Liver (tissue), 9 donors: ENCODE measurements around the gene SCN3A. TPM values are rescaled to one million over a fixed set of nuclear protein-coding genes. Genes with fewer than 3 reads are reported as not detected.

ENCODE experiments used
- DNase-seq: peaks from one replicate; pipeline ENCODE4 v3.0.0-alpha.2; 2017; ENCODE audit warnings: low spot score
- H3K27ac ChIP-seq, 2 donors: one replicate each; pipeline ENCODE4 v1.7.0; 2013; ENCODE audit warnings: inconsistent platforms in 2 of 2, low read length in 2 of 2, control low read depth in 1 of 2, low read depth in 1 of 2, mild to moderate bottlenecking in 1 of 2
- H3K27me3 ChIP-seq, 4 donors: one replicate each; pipeline versions ENCODE4 v1.6.1 to v1.7.0; 2013; ENCODE audit warnings: low read length in 3 of 4, inconsistent platforms in 1 of 4, mild to moderate bottlenecking in 1 of 4, moderate library complexity in 1 of 4; ENCODE audit not compliant: control insufficient read depth in 4 of 4, insufficient read depth in 4 of 4
- H3K36me3 ChIP-seq, 4 donors: one replicate each; pipeline versions ENCODE4 v1.6.1 to v1.7.0; 2013; ENCODE audit warnings: low read length in 3 of 4, mild to moderate bottlenecking in 3 of 4, low read depth in 1 of 4, moderate library complexity in 1 of 4; ENCODE audit not compliant: control insufficient read depth in 4 of 4, insufficient read depth in 3 of 4
- H3K4me1 ChIP-seq, 4 donors: one replicate each; pipeline versions ENCODE4 v1.6.1 to v1.7.0; 2013; ENCODE audit warnings: low read length in 3 of 4, mild to moderate bottlenecking in 3 of 4, moderate library complexity in 1 of 4; ENCODE audit not compliant: control insufficient read depth in 4 of 4, insufficient read depth in 4 of 4
- H3K4me3 ChIP-seq, 3 donors: one replicate each; pipeline versions ENCODE4 v1.6.1 to v1.7.0; 2013; ENCODE audit warnings: low read length in 3 of 3, control low read depth in 1 of 3, low read depth in 1 of 3, mild to moderate bottlenecking in 1 of 3
- H3K9ac ChIP-seq, 2 donors: one replicate each; pipeline ENCODE4 v1.7.0; 2013; ENCODE audit warnings: low read length in 2 of 2, mild to moderate bottlenecking in 2 of 2, moderate library complexity in 2 of 2, control low read depth in 1 of 2, low read depth in 1 of 2
- H3K9me3 ChIP-seq, 4 donors: one replicate each; pipeline versions ENCODE4 v1.6.1 to v1.7.0; 2013; ENCODE audit warnings: low read length in 3 of 4; ENCODE audit not compliant: control insufficient read depth in 4 of 4
- EGR1 ChIP-seq, 2 donors: IDR thresholded peaks; 2 replicates each; pipeline ENCODE4 v1.6.1; 2016 to 2018; ENCODE audit warnings: antibody characterized with exemption in 2 of 2, low read depth in 2 of 2
- FOXA1 ChIP-seq: IDR thresholded peaks from 2 replicates; pipeline ENCODE4 v1.6.1; 2016; ENCODE audit warnings: antibody characterized with exemption
- FOXA2 ChIP-seq: IDR thresholded peaks from 2 replicates; pipeline ENCODE4 v1.6.1; 2016; ENCODE audit warnings: antibody characterized with exemption
- GABPA ChIP-seq, 2 donors: IDR thresholded peaks in 1 of 2; conservative IDR thresholded peaks in 1 of 2; 2 replicates each; pipeline ENCODE4 v1.6.1; 2016; ENCODE audit warnings: antibody characterized with exemption in 2 of 2, mild to moderate bottlenecking in 1 of 2, moderate library complexity in 1 of 2
- HNF4A ChIP-seq, 2 donors: conservative IDR thresholded peaks; 2 replicates each; pipeline ENCODE4 v1.6.1; 2016; ENCODE audit warnings: antibody characterized with exemption in 2 of 2, mild to moderate bottlenecking in 2 of 2
- HNF4G ChIP-seq: IDR thresholded peaks from 2 replicates; pipeline ENCODE4 v1.6.1; 2016; ENCODE audit warnings: antibody characterized with exemption
- JUND ChIP-seq, 2 donors: IDR thresholded peaks; 2 replicates each; pipeline ENCODE4 v1.6.1; 2016; ENCODE audit warnings: antibody characterized with exemption in 2 of 2
- NR2F2 ChIP-seq: IDR thresholded peaks from 2 replicates; pipeline ENCODE4 v1.6.1; 2016; ENCODE audit warnings: antibody characterized with exemption
- RAD21 ChIP-seq, 2 donors: IDR thresholded peaks; 2 replicates each; pipeline ENCODE4 v1.6.1; 2016; ENCODE audit warnings: antibody characterized with exemption in 2 of 2, mild to moderate bottlenecking in 2 of 2
- RXRA ChIP-seq, 2 donors: IDR thresholded peaks; 2 replicates each; pipeline ENCODE4 v1.6.1; 2017 to 2018; ENCODE audit warnings: antibody characterized with exemption in 2 of 2, mild to moderate bottlenecking in 1 of 2
- SP1 ChIP-seq: IDR thresholded peaks from 2 replicates; pipeline ENCODE4 v1.6.1; 2018; ENCODE audit warnings: antibody characterized with exemption, mild to moderate bottlenecking
- TAF1 ChIP-seq: conservative IDR thresholded peaks from 2 replicates; pipeline ENCODE4 v1.6.1; 2016; ENCODE audit warnings: antibody characterized with exemption, mild to moderate bottlenecking
- YY1 ChIP-seq: IDR thresholded peaks from 2 replicates; pipeline ENCODE4 v1.6.1; 2016; ENCODE audit warnings: antibody characterized with exemption, mild to moderate bottlenecking
- WGBS: extraction: QIAGEN DNeasy Blood & Tissue Kit; methylation state at CpG from one replicate; pipeline ENCODE4 v1.1.7; 2013; 5-methylcytosine and 5-hydroxymethylcytosine counted together
- polyA plus RNA-seq, 2 donors: library from polyadenylated mRNA; stranded (reverse) in 1 of 2; unstranded in 1 of 2; fragments of 200-250 nt in 1 of 2; fragments of >200 nt in 1 of 2; fragmentation: Nextera tagmentation in 1 of 2; extraction: Ambion mirVana in 1 of 2; gene quantifications; one replicate each; pipeline versions ENCODE4 v1.2.1 to v1.2.3, GENCODE V29; 2013 to 2015
- total RNA-seq, 2 donors: library from RNA; depleted of rRNA; stranded (reverse); fragments of >200 nt; gene quantifications; one replicate each; pipeline ENCODE4 v1.2.3, GENCODE V29; 2014
- TF ChIP-seq, protein P1 (sequence below): fragments of 150-350 bp; IDR thresholded peaks from 2 replicates; pipeline ENCODE4 v1.5.1; 2017; ENCODE audit warnings: improper control_type of control experiment, low read depth, low read length; ENCODE audit not compliant: missing input control
- TF ChIP-seq, protein P2 (sequence below): IDR thresholded peaks from 2 replicates; pipeline ENCODE4 v1.6.1; 2016; ENCODE audit warnings: antibody characterized with exemption
- TF ChIP-seq, protein P3 (sequence below): IDR thresholded peaks from 2 replicates; pipeline ENCODE4 v1.6.1; 2016; ENCODE audit warnings: antibody characterized with exemption, mild to moderate bottlenecking
- TF ChIP-seq, protein P4 (sequence below): IDR thresholded peaks from 2 replicates; pipeline ENCODE4 v1.6.1; 2016; ENCODE audit warnings: antibody characterized with exemption
- TF ChIP-seq, protein P5 (sequence below): IDR thresholded peaks from 2 replicates; pipeline ENCODE4 v1.6.1; 2016; ENCODE audit warnings: antibody characterized with exemption
- donor health status: healthy.
- donor health status: healthy.
- donor health status: healthy.
- donor health status: healthy.
- donor health status: healthy.

Gene SCN3A
- total and polyA plus RNA-seq, 4 donors, result 0.05 to 1.0 (median 0.29) TPM

DNA sequence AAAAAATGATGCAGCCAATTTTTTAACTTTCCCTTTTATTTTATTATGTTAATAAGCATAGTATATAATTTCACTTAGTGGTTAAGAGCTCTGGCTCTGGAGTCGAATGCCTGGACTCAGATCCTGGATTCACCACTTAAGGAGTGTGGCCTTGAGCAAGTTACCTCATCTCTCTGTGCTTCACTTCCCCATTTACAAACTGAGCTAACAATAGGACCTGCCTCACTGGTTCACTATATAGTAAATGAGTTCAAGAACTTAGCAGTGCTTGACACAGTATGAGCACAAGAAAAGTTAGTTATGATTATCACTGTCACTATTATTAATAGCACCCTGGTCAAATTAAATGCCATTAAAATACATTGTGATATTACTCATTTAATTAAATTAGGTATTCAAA, 30.6 kb downstream of the SCN3A start:
- 79% methylated on average over 1 of the region's 1 CpG for WGBS
- H3K27me3 ChIP-seq, result no peaks in the 10 kb centered on the region
- TF ChIP-seq TAF1 (no peak), NR2F2 (no peak), RAD21 (IDR thresholded peaks at IDR 0.05) (no peak), RXRA (IDR thresholded peaks at IDR 0.05) (no peak), SP1 (no peak), FOXA2 (no peak), GABPA (IDR thresholded peaks at IDR 0.05 in 1 of 2, conservative IDR thresholded peaks at IDR 0.05 in 1 of 2) (no peak), FOXA1 (no peak), YY1 (no peak), EGR1 (IDR thresholded peaks at IDR 0.05; ENCODE audit: low read depth in 2 of 2) (no peak), HNF4G (no peak), JUND (IDR thresholded peaks at IDR 0.05) (no peak), HNF4A (conservative IDR thresholded peaks at IDR 0.05) (no peak)
- TF ChIP-seq, protein P1, sequence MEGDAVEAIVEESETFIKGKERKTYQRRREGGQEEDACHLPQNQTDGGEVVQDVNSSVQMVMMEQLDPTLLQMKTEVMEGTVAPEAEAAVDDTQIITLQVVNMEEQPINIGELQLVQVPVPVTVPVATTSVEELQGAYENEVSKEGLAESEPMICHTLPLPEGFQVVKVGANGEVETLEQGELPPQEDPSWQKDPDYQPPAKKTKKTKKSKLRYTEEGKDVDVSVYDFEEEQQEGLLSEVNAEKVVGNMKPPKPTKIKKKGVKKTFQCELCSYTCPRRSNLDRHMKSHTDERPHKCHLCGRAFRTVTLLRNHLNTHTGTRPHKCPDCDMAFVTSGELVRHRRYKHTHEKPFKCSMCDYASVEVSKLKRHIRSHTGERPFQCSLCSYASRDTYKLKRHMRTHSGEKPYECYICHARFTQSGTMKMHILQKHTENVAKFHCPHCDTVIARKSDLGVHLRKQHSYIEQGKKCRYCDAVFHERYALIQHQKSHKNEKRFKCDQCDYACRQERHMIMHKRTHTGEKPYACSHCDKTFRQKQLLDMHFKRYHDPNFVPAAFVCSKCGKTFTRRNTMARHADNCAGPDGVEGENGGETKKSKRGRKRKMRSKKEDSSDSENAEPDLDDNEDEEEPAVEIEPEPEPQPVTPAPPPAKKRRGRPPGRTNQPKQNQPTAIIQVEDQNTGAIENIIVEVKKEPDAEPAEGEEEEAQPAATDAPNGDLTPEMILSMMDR, result no peak
- TF ChIP-seq, protein P2, sequence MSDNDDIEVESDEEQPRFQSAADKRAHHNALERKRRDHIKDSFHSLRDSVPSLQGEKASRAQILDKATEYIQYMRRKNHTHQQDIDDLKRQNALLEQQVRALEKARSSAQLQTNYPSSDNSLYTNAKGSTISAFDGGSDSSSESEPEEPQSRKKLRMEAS, result no peak
- TF ChIP-seq, protein P3, sequence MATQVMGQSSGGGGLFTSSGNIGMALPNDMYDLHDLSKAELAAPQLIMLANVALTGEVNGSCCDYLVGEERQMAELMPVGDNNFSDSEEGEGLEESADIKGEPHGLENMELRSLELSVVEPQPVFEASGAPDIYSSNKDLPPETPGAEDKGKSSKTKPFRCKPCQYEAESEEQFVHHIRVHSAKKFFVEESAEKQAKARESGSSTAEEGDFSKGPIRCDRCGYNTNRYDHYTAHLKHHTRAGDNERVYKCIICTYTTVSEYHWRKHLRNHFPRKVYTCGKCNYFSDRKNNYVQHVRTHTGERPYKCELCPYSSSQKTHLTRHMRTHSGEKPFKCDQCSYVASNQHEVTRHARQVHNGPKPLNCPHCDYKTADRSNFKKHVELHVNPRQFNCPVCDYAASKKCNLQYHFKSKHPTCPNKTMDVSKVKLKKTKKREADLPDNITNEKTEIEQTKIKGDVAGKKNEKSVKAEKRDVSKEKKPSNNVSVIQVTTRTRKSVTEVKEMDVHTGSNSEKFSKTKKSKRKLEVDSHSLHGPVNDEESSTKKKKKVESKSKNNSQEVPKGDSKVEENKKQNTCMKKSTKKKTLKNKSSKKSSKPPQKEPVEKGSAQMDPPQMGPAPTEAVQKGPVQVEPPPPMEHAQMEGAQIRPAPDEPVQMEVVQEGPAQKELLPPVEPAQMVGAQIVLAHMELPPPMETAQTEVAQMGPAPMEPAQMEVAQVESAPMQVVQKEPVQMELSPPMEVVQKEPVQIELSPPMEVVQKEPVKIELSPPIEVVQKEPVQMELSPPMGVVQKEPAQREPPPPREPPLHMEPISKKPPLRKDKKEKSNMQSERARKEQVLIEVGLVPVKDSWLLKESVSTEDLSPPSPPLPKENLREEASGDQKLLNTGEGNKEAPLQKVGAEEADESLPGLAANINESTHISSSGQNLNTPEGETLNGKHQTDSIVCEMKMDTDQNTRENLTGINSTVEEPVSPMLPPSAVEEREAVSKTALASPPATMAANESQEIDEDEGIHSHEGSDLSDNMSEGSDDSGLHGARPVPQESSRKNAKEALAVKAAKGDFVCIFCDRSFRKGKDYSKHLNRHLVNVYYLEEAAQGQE, result no peak
- TF ChIP-seq, protein P4, sequence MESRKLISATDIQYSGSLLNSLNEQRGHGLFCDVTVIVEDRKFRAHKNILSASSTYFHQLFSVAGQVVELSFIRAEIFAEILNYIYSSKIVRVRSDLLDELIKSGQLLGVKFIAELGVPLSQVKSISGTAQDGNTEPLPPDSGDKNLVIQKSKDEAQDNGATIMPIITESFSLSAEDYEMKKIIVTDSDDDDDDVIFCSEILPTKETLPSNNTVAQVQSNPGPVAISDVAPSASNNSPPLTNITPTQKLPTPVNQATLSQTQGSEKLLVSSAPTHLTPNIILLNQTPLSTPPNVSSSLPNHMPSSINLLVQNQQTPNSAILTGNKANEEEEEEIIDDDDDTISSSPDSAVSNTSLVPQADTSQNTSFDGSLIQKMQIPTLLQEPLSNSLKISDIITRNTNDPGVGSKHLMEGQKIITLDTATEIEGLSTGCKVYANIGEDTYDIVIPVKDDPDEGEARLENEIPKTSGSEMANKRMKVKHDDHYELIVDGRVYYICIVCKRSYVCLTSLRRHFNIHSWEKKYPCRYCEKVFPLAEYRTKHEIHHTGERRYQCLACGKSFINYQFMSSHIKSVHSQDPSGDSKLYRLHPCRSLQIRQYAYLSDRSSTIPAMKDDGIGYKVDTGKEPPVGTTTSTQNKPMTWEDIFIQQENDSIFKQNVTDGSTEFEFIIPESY, result no peak
- TF ChIP-seq, protein P5, sequence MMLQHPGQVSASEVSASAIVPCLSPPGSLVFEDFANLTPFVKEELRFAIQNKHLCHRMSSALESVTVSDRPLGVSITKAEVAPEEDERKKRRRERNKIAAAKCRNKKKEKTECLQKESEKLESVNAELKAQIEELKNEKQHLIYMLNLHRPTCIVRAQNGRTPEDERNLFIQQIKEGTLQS, result no peak
- H3K9me3 ChIP-seq, result no peaks in the 10 kb centered on the region
- H3K4me3 ChIP-seq, result no peak overlapping the region
- H3K4me1 ChIP-seq, result no peaks in the 10 kb centered on the region
- no peaks in the 10 kb centered on the region for H3K36me3 ChIP-seq
- DNase-seq, result no peak
- H3K9ac ChIP-seq, result no peak overlapping the region
- no peak overlapping the region for H3K27ac ChIP-seq
